ENCODE data around the gene CCDC47.

CCDC47 gene

GRCh38 chr17:63817736-63818385, 44.5 kb upstream of the CCDC47 start:
- Histone ChIP-seq H2AFZ (ENCODE audit: low read depth, low read length, severe bottlenecking) (no peak overlapping the region), H3F3A (ENCODE audit: insufficient read depth) (peaks cover 27% of the 10 kb centered on the region), H3K9me3 (ENCODE audit: insufficient read depth, low read length) (no peaks in the 10 kb centered on the region), H3K9ac (ENCODE audit: low read length) (no peak overlapping the region), H3K27ac (ENCODE audit: low read depth, low read length) (no peak overlapping the region), H3K4me2 (ENCODE audit: low read depth, low read length, poor library complexity, severe bottlenecking) (no peak overlapping the region), H4K20me1 (ENCODE audit: low read depth, low read length) (no peaks in the 10 kb centered on the region; the same call in 1 of the 2 replicates), H3K4me3 (ENCODE audit: insufficient read depth, low read length, poor library complexity, severe bottlenecking) (no peak overlapping the region), H3K79me2 (ENCODE audit: insufficient read depth, low read length) (peaks cover 4% of the 10 kb centered on the region; the same call in 1 of the 2 replicates), H3K36me3 (ENCODE audit: low read length) (peaks cover 51% of the 10 kb centered on the region), H3K9me2 (replicated peaks; ENCODE audit: insufficient read depth, low read length) (no peaks in the 10 kb centered on the region), H3K27me3 (ENCODE audit: low read length) (no peaks in the 10 kb centered on the region)
- TF ChIP-seq EZH2phosphoT487 (conservative IDR thresholded peaks at IDR 0.05; ENCODE audit: low read length), result no peak
- TF ChIP-seq, protein P1, sequence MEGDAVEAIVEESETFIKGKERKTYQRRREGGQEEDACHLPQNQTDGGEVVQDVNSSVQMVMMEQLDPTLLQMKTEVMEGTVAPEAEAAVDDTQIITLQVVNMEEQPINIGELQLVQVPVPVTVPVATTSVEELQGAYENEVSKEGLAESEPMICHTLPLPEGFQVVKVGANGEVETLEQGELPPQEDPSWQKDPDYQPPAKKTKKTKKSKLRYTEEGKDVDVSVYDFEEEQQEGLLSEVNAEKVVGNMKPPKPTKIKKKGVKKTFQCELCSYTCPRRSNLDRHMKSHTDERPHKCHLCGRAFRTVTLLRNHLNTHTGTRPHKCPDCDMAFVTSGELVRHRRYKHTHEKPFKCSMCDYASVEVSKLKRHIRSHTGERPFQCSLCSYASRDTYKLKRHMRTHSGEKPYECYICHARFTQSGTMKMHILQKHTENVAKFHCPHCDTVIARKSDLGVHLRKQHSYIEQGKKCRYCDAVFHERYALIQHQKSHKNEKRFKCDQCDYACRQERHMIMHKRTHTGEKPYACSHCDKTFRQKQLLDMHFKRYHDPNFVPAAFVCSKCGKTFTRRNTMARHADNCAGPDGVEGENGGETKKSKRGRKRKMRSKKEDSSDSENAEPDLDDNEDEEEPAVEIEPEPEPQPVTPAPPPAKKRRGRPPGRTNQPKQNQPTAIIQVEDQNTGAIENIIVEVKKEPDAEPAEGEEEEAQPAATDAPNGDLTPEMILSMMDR (IDR thresholded peaks at IDR 0.05; ENCODE audit: insufficient read depth, low read length, poor library complexity, severe bottlenecking), result no peak

DNA sequence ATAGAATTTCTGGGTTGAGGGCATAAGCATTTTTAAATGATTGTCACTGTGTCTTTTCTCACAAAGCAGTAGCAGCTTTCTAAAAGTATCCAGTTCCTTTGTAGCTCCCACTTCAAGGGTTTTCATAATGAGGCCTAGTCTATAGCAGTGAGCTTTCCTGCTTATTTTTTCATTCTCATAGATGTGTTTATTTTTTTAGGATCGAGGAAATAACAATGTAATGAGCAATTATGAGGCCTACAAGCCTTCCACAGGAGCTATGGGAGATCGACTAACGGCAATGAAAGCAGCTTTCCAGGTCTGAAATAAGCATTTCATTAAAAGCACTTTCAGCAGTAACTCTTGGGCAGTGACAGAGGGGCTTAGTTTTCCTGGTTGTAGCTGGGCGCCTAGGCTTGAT, 43.3 kb upstream of the CCDC47 start:
- peaks cover 54% of the 10 kb centered on the region for H3K36me3 ChIP-seq (ENCODE audit: low read length)
- no peaks in the 10 kb centered on the region for H3K9me3 ChIP-seq (ENCODE audit: insufficient read depth, low read length)
- no peaks in the 10 kb centered on the region for H3K9me2 ChIP-seq (replicated peaks; ENCODE audit: insufficient read depth, low read length)
- TF ChIP-seq EZH2phosphoT487 (conservative IDR thresholded peaks at IDR 0.05; ENCODE audit: low read length), result no peak
- TF ChIP-seq, protein P1 (IDR thresholded peaks at IDR 0.05; ENCODE audit: insufficient read depth, low read length, poor library complexity, severe bottlenecking), result no peak
- no peaks in the 10 kb centered on the region for H3K27me3 ChIP-seq (ENCODE audit: low read length)
- peaks cover 2% of the 10 kb centered on the region; the same call in 1 of the 2 replicates for H3K79me2 ChIP-seq (ENCODE audit: insufficient read depth, low read length)
- no peaks in the 10 kb centered on the region for H4K20me1 ChIP-seq (ENCODE audit: low read depth, low read length)
- H3K9ac ChIP-seq (ENCODE audit: low read length), result no peak overlapping the region
- H3F3A ChIP-seq (ENCODE audit: insufficient read depth), result peaks cover 27% of the 10 kb centered on the region
- no peak overlapping the region for H2AFZ ChIP-seq (ENCODE audit: low read depth, low read length, severe bottlenecking)
- no peak overlapping the region for H3K4me3 ChIP-seq (ENCODE audit: insufficient read depth, low read length, poor library complexity, severe bottlenecking)
- H3K27ac ChIP-seq (ENCODE audit: low read depth, low read length), result no peak overlapping the region
- no peak overlapping the region for H3K4me2 ChIP-seq (ENCODE audit: low read depth, low read length, poor library complexity, severe bottlenecking)

- Histone ChIP-seq H3K4me2 (ENCODE audit: low read depth, low read length, poor library complexity, severe bottlenecking) (no peak overlapping the region), H4K20me1 (ENCODE audit: low read depth, low read length) (no peaks in the 10 kb centered on the region)
- no peak for TF ChIP-seq EZH2phosphoT487 (conservative IDR thresholded peaks at IDR 0.05; ENCODE audit: low read length)
- TF ChIP-seq, protein P1 (IDR thresholded peaks at IDR 0.05; ENCODE audit: insufficient read depth, low read length, poor library complexity, severe bottlenecking), result no peak
Observed at GRCh38 chr17:63816123-63816522, 42.7 kb upstream of the CCDC47 start.

More at GRCh38 chr17:63816123-63816522, 42.7 kb upstream of the CCDC47 start:
- Histone ChIP-seq H3K9me2 (replicated peaks; ENCODE audit: insufficient read depth, low read length) (no peaks in the 10 kb centered on the region), H3K9me3 (ENCODE audit: insufficient read depth, low read length) (no peaks in the 10 kb centered on the region), H3K36me3 (ENCODE audit: low read length) (peaks cover 57% of the 10 kb centered on the region), H2AFZ (ENCODE audit: low read depth, low read length, severe bottlenecking) (no peak overlapping the region), H3K27ac (ENCODE audit: low read depth, low read length) (no peak overlapping the region), H3K27me3 (ENCODE audit: low read length) (no peaks in the 10 kb centered on the region), H3K79me2 (ENCODE audit: insufficient read depth, low read length) (no peaks in the 10 kb centered on the region), H3F3A (ENCODE audit: insufficient read depth) (peaks cover 27% of the 10 kb centered on the region), H3K4me3 (ENCODE audit: insufficient read depth, low read length, poor library complexity, severe bottlenecking) (no peak overlapping the region), H3K9ac (ENCODE audit: low read length) (no peak overlapping the region)
